HT-29 (cell line): ENCODE data around the gene SREBF2. TPM values are rescaled to one million over a fixed set of nuclear protein-coding genes. Genes with fewer than 3 reads are reported as not detected.
A peak's percentile ranks its signal among the peaks of the same experiment; 100 is the strongest.
"Not testable (repeated sequence)": the region's sequence is repeated elsewhere in the genome, so short reads cannot be mapped to it uniquely, and the experiment has no call there.

Experiments
- DNase-seq: peaks from one replicate; pipeline ENCODE4 v3.0.0-alpha.2; 2015; ENCODE audit warnings: low spot score
- total RNA-seq: library from RNA; depleted of rRNA; stranded (reverse); fragments of >200 nt; shearing (Covaris generic); gene quantifications from 2 replicates; pipeline ENCODE4 v1.2.3, GENCODE V29; 2014

Gene SREBF2
- total RNA-seq, 1 experiment from 2014 or later, result 104 TPM

DNA sequence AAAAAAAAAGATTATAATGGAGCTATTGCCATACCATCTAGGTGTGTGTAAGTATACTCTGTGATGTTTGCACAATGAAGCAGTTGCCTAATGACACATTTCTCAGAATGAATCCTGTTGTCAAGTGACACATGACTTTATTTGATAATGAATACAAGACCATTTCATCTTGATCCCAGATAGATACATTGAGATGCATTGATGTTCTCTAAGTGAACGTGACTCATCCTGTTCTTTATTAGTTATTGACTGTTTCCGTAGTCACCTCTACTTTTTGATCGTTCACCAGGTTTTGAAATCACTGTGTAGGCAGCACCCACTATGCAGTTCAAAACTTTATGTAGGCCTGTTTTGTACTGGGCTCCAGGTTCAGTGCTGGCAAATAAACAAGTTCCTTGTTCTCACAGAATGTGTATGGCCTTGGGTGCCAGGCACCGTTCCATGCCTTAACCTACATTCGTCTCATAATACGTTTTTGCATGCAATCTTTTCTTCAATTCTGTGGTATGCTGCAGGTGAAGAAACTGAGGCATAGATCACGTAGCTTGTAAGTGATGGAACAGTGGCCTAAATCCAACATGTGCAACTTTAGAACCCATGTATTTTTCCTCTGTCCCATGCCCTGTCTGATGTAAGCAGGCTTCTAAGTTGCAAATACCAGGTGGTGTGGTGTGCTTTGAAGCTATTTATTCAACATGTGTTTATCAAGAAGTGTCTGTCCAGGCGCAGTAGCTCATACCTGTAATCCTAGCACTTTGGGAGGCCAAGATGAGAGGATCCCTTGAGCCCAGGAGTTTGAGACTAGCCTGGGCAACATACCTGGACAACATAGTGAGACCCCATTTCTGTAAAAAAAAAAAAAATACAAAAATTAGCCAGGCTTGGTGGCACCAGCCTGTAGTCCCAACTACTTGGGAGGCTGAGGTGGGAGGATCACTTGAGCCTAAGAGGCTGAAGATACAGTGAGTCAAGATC is 10.4 kb downstream of the SREBF2 start:
- DNase-seq, result no peak

DNA sequence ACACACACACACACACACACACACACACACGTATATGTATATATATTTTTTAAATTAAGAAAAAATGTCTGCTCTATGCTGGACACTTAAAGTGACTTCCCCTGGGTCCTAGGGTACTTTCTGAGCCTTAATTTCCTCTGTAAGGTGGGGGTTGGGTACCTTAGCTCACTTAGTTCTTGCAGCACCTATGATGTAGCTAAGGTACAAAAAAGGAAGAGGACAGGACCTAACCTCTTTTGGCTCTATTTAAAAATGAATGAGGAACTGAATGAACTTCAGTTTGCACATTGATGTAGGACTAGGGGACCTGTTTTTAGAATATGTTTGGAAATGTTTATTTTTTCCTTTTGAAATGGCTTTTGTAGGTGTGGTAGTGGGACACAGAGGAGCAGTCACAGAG is 11.1 kb downstream of the SREBF2 start:
- no peak for DNase-seq

DNA sequence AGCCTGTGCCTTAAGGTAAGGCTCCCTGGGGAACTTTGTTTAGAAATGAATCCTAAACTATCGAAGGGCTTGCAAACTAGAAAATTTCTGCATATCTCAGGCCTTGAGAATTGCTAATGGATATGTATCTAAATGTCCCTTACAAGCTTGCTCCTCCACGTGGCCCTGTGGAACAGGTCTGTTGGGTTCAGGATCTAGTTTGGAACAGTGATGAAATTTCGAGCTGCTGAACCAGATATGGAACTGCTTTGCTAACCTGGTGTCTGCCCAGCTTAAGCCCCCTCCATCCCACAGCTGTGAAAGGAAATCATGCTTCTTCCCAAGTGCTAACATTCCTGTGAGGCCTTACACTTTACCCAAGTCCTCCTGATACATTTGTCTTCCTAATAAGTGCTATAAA is 11.6 kb downstream of the SREBF2 start:
- DNase-seq, result peak; percentile 62

DNA sequence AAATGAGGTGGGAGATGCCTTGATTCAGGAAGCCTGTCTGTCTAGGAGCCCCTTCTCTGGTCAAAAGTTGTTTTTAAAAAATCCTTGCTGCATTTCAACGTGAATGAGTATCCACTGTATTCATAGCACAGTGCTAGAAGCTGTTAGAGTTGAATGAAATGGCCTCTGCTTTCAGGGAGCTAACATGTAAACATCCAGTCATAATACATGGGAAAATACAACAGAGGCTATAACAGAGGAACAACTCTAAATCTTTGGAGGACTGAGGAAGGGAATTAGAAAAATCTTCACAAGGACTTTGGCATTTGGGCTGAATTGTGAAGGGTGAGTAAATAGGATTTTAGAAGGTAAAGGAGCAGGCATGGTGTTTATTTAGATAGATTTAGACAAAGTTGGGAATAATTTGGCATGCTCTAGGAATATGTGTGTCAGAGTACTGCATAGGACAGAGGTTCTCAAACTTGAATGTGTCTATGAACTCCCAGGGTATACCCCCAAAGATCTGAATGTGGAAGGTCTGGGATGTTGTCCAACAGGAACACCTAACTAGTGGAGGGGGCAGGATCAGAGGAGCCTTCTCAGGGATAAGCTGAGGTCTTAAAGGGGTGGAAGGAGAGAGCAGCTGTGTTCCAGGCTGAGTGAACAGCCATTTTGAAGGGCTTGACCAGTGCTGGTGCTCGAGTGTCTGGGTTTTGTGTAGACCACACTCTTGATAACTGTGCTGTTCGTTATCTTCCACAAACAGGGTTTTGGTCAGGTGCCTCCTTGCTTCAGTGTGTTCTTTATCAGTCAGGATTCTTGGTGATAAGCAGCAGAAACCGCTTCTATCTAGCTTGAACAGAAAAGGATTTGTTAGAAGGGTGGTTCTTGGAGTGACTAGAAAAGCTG is 12.7 kb downstream of the SREBF2 start:
- DNase-seq, result no peak

DNA sequence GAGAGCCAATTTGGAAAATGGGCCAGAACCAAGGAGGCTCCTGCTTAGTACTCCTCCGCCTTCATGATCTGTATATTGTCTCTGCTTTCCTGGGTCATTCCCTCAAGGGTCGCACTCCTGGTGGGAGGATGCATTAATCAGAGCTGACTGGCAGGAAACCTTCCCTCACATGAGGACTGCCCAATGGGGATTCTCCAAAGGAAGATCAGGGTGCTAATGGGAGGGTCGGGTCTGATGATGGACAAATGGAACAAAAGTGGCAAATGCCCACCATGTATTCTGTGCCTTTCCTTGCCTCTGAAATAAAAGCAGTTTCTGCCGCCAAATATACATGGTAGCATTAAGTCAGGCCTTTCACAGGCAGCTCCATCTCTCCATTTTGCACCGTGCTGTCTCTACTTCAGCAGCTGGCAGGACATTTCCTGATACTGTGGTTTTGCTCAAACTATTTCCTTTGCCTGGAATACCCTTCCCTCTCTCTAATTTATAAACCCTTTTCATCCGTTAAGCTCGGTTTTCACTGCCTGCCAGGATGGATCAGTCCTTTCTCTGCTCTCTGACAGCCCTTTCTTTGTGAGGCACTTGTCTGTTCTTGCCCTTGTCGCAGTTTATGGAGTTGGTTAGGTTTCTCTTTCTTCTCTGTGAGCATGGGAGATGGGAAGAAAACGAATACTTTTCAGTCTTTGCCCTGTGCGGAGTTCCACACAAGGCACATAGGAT is 13.5 kb downstream of the SREBF2 start:
- no peak for DNase-seq

DNA sequence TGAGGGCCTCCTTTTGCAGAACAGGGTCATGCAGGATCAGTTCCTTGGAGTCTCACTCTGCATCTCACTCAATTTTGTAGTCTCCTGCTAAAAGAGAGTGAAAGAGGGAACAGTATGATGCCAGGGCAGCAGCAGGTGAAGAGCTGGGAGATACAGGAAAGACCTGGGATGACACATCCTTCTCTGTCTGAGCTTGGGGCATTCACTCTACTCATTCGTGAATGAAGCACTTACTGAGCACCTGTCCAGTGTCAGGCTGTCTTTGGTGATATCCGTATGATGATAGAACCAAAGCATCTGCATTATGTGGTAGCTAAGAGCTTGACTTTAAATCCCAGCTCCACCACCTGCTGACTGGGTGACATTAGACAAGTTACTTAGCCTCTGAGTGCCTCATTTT is 14.4 kb downstream of the SREBF2 start:
- DNase-seq, result no peak

DNA sequence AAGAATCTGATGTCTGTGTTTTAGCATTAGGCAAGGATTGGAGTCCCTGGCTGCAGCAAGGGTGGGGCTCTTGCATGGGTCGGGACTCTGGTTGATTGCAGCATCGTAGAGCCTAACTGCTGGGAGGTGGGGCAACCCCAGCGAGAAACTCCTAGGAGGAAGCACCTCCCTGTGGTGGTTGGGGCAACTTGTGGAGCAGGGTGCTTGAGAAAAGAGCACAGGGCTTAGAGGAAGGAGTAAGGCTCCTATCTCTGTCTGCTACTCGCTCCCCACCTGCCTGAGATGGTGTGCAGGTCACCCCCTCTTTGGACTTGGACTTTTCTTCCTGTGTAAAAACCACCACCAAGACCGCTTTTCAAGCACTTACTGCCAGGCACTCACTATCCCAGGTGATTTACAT is 15.6 kb downstream of the SREBF2 start:
- DNase-seq, result peak; percentile 57

DNA sequence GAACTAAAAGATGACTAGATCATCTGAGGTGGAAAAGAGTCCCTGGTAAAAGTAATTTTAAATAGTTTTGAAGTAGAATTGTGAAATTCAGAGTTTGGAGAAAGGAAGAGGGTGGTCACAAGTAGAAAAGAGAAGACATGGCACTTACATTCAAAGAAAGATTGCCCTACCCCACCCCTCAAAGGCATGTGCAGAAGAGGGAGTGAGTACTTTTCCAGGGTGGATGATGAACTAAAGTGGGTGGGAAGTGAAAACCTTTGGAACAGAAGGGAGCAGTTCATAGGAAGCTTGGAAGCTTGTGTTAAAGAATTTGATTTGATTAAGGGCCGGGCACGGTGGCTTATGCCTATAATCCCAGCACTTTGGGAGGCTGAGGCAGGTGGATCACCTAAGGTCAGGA is 23.6 kb downstream of the SREBF2 start:
- DNase-seq, result peak; percentile 56

DNA sequence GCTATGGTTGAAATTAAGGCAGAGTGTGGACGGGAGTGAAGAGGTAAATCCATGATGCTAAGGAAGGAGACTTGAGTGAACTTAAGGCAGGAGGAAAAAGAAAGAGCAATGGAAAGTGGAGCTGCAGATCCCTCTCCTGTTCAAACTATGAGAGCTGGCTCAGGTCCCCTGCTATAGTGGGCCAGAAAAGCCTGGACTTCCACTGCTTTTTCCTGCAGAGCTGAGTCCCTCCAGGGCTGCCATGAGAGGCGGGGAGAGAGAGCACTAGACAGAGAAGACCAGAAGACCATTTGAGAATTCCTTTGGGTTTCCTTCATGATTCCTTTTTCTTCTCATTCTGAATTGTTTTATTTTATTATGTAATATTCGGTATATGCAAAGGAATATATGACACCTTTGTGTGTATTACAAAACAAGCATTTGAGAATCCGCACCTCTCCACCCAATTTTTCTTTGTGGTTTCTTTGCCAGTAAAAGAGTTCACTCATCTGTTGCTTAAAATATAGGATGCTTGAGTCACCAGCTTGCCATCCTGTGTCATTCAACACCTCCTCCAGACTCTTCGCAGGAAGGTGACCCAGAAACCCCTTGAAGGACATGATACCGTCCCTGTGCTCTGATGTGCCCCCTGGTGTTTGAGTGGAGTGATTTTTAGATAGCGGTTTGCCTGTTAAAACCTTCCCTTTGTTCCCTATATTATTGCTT is 24.4 kb downstream of the SREBF2 start:
- peak; percentile 50 for DNase-seq

DNA sequence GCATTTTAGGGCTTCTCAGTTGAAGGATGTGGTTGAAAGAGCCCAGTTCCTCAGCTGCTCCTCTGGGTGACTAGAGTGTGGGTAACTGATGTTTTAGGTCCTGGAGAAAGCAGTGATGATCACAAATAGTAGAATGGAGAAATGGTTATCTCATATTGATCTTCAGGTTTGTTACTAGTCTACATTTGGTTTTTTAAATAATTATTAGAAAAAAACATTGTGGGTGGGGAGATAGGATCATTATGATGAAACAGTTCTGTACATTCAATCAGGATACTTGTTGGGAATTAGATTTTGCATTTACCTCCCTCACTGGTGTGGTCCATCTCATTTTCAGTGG is 24.9 kb downstream of the SREBF2 start:
- no peak for DNase-seq

DNA sequence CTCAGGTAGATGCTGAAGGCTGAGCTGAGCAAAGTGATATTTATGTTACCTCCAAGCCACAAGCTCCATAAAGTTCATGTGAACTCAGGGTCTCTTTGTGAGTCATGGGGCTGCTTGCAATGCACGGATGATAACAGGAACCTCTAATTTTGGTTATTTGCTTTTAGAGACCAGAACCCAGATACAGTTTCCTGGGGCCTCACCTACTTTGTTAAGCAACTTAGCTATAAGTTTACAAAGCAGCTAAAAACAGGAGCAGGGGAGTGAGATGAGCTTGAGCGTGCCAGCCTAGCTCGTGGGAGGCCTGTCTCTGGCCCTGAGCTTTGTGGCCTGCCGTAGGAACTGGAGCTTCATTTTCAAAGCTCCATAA is 29.2 kb downstream of the SREBF2 start:
- no peak for DNase-seq

DNA sequence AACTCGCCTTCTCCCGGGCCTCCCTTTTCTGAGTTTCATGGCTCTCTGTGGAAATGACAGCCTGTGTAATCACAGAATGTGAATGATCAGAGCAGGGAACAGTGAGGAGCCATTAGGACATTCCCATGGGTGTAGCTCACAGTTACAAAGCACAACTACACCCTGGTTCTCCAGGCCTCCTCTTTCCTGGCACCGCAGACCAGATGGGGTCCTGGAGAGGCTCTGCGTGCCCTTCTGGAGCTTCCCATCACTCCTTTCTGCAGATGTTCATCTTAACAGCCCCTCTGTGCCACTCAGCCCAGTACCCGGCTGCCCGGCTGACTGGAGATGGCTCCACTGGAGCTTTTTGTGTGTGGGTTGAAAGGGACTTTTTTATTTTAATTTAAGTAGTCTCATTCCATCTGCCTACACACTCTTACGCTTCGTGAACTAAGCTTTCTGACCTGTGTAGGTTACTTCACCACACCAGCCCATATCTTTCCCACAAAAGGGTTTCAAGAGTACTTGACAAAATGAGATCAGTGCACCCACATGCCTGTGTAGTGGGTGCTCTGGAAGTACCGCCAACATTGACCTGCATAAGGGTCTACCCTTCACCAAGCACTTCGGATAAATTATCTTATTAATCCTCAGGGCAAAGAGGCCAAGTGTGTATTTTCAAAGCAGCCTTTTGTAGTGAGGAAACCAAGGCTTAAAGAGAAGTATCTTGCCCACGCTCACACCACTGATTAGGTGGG is 29.8 kb downstream of the SREBF2 start:
- no peak for DNase-seq

DNA sequence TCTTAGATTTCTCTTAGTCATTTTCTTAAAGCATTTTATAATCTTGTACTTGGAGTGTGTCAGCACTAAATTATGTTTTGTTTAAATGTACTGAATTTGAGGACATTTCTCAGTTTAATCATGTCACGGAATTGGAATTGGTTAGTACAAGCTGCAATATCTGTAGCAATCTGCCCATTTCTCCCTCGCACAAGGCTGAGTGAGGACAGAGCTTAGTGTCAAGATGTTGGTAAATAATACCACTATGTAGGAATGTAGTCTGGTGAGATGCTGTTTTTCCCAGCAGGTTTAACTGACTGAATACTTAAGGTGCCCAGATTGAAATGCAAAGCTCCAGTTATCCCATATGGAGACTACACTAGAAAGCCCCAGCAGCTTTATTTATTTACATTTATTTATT is 30.6 kb downstream of the SREBF2 start:
- DNase-seq, result no peak

DNA sequence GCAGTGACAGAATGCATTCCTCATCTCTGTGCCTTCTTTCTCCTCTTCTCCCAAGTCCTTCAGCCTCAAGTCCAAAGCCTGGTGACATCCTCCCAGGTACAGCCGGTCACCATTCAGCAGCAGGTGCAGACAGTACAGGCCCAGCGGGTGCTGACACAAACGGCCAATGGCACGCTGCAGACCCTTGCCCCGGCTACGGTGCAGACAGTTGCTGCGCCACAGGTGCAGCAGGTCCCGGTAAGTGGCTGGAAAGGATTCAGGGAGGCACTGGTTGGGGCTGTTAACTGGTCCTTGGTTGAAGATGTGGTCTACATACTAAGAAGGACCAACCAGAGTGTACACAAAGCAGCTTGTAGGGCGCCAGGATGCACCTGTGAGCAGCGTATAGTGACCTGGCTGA is 35.7 kb downstream of the SREBF2 start:
- DNase-seq, result no peak

DNA sequence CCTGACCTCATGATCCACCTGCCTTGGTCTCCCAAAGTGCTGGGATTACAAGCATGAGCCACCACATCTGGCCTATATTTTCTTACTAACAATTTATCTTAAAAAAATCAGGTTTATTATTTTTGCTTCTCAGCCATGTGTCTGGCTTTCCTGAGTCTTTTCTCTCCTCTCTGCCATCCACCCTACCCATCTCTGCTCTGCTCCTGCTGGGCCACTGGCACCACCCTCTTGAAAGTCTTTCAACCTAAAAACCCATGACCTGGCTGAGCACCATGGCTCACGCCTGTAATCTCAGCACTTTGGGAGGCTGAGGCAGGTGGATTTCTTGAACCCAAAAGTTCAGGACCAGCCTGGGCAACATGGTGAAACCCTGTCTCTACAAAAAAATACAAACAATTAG is 37.2 kb downstream of the SREBF2 start:
- DNase-seq, result not testable (repeated sequence)

DNA sequence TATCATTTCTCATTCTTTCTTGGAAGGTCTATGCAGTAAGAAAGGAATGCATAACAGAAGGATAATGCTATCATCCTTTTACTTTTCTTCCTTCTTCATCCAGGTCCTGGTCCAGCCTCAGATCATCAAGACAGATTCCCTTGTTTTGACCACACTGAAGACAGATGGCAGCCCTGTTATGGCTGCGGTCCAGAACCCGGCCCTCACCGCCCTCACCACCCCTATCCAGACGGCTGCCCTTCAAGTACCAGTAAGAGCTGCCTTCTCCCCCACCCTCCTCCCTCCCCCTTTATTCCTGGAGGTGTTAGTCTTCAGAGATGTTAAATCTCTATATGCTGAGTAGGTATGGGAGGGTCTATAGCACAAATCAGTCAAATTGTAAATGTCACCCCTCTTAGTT is 37.9 kb downstream of the SREBF2 start:
- DNase-seq, result no peak

DNA sequence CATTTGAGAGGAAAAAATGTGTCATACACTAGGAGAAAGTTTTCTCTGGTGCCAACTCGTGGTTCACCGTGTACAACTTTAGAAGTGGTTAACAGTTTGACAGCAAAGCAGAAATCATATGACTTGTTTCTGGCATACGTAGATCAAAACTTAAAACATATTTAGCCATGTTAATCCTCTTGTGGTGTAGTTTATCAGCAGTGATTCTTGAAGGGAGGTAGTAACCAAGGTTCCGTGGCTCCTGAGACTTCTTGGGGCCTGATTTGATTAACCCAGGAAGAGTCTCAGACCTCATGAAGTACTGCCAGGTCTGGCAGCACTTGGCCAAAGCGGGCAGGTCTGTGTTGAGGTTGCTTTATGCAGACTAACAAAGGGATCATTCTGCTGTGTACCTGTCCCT is 40.5 kb downstream of the SREBF2 start:
- no peak for DNase-seq

DNA sequence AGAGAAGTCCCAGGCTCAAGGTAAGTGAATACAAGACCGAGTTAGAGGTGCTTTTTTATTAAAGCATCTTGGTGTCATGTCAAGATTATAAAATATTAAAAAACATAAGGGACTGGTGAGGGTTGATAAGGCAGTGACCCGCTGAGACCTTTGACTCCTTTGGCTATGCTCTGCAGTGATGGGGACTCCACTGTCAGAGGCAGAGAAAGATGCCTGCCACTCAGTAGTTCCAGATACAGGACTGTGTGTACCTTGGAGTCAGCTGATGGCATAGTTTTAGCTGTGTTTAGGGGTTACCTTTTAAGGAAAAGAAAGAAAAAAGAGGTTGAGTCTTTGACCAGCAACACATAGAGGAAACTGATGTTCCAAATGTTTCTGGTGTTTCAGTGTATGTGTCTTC is 41.2 kb downstream of the SREBF2 start:
- DNase-seq, result no peak

DNA sequence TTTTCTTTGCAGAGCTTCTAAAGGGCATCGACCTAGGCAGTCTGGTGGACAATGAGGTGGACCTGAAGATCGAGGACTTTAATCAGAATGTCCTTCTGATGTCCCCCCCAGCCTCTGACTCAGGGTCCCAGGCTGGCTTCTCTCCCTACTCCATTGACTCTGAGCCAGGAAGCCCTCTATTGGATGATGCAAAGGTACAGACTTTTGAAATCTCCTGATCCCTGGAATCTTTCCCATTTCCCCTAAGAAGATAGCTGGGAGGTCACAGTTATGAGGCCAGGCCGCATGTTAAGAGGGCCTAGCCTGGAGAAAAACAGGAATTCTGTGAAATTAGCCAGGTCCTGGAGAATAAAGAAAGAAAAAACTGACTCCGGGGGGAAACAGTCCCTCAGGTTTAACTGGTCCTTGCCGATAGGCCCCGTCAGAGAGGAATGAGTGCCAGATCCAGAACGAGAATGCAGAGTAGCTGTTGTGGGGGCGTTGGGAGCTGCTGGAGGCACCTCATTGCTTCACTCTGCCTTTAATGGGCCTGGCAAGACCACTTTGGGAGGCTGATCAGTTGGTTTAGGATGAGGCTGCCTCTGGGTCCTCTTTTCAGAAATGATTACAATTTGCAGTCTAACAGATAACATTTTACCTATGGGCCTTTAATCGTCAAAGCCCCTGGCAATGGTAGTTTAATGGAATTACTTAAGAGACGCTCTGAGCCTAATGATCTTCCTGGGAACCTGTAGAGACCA is 42.8 kb downstream of the SREBF2 start:
- DNase-seq, result no peak

DNA sequence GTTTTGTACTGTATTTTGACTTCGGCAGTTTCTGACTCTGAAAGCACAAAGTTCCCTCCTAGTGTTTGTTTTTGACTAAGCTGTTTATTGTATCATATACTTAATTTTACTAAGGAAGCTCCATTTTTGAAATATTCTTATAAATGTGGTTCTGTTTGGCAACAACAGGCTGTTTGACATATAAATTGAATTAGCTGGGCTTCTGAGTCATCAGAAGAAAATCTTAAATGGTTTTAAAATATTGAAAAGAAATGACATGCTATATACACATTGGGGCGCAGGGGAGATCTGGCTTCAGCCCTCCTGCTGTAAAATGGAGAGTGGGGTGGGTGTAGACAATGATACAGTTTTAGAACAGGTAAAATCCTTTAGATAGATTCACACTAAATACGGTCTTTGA is 43.4 kb downstream of the SREBF2 start:
- DNase-seq, result no peak
